Ovary (tissue), 3 donors: Measurements from ENCODE around the gene KRTAP2-4.

Experiments
- POLR2A ChIP-seq: fragments of 450-650 bp; IDR thresholded peaks from one replicate; pipeline ENCODE4 v1.6.1; 2017; ENCODE audit warnings: antibody characterized with exemption, mild to moderate bottlenecking, moderate library complexity
- TF ChIP-seq, protein P1 (sequence below), 3 donors: fragments of 450-650 bp in 2 of 3; fragments of 200-600 bp in 1 of 3; IDR thresholded peaks; one replicate each; pipeline versions ENCODE4 v1.5.1 to v1.8.0; 2016 to 2022; ENCODE audit warnings: antibody characterized with exemption in 3 of 3, mild to moderate bottlenecking in 1 of 3
- donor health status: DM: no; HTN: no; CAD: no.

DNA sequence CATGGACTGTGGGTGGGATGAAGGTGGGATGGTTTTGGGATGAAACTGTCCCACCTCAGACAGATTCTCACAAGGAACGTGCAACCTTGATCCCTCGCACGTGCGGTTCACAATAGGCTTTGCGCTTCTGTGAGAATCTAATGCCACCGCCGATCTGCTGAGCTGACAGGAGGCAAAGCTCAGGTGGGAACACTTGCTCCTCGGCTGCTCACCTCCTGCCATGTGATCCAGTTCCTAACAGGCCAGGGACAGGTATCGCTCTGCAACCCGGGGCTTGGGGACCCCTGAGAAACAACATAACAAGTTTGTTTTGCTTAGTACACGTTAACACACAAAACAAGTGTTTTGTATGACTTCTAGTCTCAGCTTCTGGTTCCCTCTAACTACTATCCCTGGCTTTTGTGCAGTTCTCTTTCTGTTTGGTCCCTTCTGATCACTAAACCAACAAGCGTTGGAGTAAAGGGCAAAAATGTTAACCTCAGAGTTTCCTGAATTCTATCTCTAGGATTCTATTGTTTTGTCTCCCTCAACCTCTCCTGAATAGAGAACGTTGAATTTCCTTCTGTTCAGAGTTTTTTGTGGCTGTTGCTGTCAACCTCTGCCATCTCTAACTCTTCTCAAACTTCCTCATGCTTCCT is 49.0 kb downstream of the KRTAP2-4 start:
- TF ChIP-seq, protein P1, sequence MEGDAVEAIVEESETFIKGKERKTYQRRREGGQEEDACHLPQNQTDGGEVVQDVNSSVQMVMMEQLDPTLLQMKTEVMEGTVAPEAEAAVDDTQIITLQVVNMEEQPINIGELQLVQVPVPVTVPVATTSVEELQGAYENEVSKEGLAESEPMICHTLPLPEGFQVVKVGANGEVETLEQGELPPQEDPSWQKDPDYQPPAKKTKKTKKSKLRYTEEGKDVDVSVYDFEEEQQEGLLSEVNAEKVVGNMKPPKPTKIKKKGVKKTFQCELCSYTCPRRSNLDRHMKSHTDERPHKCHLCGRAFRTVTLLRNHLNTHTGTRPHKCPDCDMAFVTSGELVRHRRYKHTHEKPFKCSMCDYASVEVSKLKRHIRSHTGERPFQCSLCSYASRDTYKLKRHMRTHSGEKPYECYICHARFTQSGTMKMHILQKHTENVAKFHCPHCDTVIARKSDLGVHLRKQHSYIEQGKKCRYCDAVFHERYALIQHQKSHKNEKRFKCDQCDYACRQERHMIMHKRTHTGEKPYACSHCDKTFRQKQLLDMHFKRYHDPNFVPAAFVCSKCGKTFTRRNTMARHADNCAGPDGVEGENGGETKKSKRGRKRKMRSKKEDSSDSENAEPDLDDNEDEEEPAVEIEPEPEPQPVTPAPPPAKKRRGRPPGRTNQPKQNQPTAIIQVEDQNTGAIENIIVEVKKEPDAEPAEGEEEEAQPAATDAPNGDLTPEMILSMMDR (IDR thresholded peaks at IDR 0.05) = no peak
- TF ChIP-seq POLR2A = no peak
